ENCODE data around the gene LYRM2. TPM values are rescaled to one million over a fixed set of nuclear protein-coding genes. Genes with fewer than 3 reads are reported as not detected.

Gene LYRM2
- total RNA-seq, 1 donor from 2014 or later = 14.5 TPM

- no peak for DNase-seq (ENCODE audit: extremely low spot score in 2 of 2)
- Histone ChIP-seq H3K36me3 (no peaks in the 10 kb centered on the region), H3K27me3 (no peaks in the 10 kb centered on the region), H3K4me3 (no peak overlapping the region), H3K9me3 (no peaks in the 10 kb centered on the region), H3K27ac (no peak overlapping the region), H3K4me1 (no peaks in the 10 kb centered on the region)
- TF ChIP-seq POLR2A (IDR thresholded peaks at IDR 0.05) = no peak
- no peak for TF ChIP-seq POLR2AphosphoS5 (IDR thresholded peaks at IDR 0.05; ENCODE audit: insufficient read depth in 1 of 2, low read depth in 1 of 2)
- TF ChIP-seq CTCF (IDR thresholded peaks at IDR 0.05) = no peak
- intact Hi-C loops (cut with DNase I) = no loop called here
These were observed 38.8 kb downstream of the LYRM2 start for GRCh38 chr6:89599727-89600126.

GRCh38 chr6:89597988-89598387, 40.6 kb downstream of the LYRM2 start:
- intact Hi-C loops (cut with DNase I) = no loop called here
- Histone ChIP-seq H3K4me3 (no peak overlapping the region), H3K27ac (no peak overlapping the region), H3K36me3 (no peaks in the 10 kb centered on the region), H3K27me3 (no peaks in the 10 kb centered on the region), H3K4me1 (no peaks in the 10 kb centered on the region), H3K9me3 (no peaks in the 10 kb centered on the region)
- TF ChIP-seq POLR2A (IDR thresholded peaks at IDR 0.05) (no peak), CTCF (IDR thresholded peaks at IDR 0.05) (no peak), POLR2AphosphoS5 (IDR thresholded peaks at IDR 0.05; ENCODE audit: insufficient read depth in 1 of 2, low read depth in 1 of 2) (no peak)
- DNase-seq (ENCODE audit: extremely low spot score in 2 of 2) = no peak

GRCh38 chr6:89597372-89597771, 41.2 kb downstream of the LYRM2 start:
- H3K27ac ChIP-seq = no peak overlapping the region
- H3K4me3 ChIP-seq = no peak overlapping the region
- no peak for TF ChIP-seq POLR2AphosphoS5 (IDR thresholded peaks at IDR 0.05; ENCODE audit: insufficient read depth in 1 of 2, low read depth in 1 of 2)
- TF ChIP-seq CTCF (IDR thresholded peaks at IDR 0.05) = no peak
- no peak for TF ChIP-seq POLR2A (IDR thresholded peaks at IDR 0.05)
- H3K36me3 ChIP-seq = no peaks in the 10 kb centered on the region
- H3K4me1 ChIP-seq = no peaks in the 10 kb centered on the region
- intact Hi-C loops (cut with DNase I) = no loop called here
- H3K9me3 ChIP-seq = no peaks in the 10 kb centered on the region
- no peaks in the 10 kb centered on the region for H3K27me3 ChIP-seq
- DNase-seq (ENCODE audit: extremely low spot score in 2 of 2) = no peak

GRCh38 chr6:89596484-89596883, 42.1 kb downstream of the LYRM2 start:
- Histone ChIP-seq H3K4me1 (no peaks in the 10 kb centered on the region), H3K27me3 (no peaks in the 10 kb centered on the region), H3K27ac (no peak overlapping the region), H3K4me3 (no peak overlapping the region), H3K36me3 (no peaks in the 10 kb centered on the region), H3K9me3 (no peaks in the 10 kb centered on the region)
- intact Hi-C loops (cut with DNase I) = no loop called here
- no peak for DNase-seq (ENCODE audit: extremely low spot score in 2 of 2)
- TF ChIP-seq POLR2AphosphoS5 (IDR thresholded peaks at IDR 0.05; ENCODE audit: insufficient read depth in 1 of 2, low read depth in 1 of 2) = no peak
- no peak for TF ChIP-seq CTCF (IDR thresholded peaks at IDR 0.05)
- no peak for TF ChIP-seq POLR2A (IDR thresholded peaks at IDR 0.05)

GRCh38 chr6:89596056-89596455, 42.5 kb downstream of the LYRM2 start:
- Histone ChIP-seq H3K27me3 (no peaks in the 10 kb centered on the region), H3K36me3 (no peaks in the 10 kb centered on the region), H3K27ac (no peak overlapping the region), H3K4me1 (no peaks in the 10 kb centered on the region), H3K9me3 (no peaks in the 10 kb centered on the region), H3K4me3 (no peak overlapping the region)
- TF ChIP-seq POLR2AphosphoS5 (IDR thresholded peaks at IDR 0.05; ENCODE audit: insufficient read depth in 1 of 2, low read depth in 1 of 2) = no peak
- TF ChIP-seq POLR2A (IDR thresholded peaks at IDR 0.05) = no peak
- TF ChIP-seq CTCF (IDR thresholded peaks at IDR 0.05) = no peak
- intact Hi-C loops (cut with DNase I) = no loop called here
- no peak for DNase-seq (ENCODE audit: extremely low spot score in 2 of 2)
